GM12878 (cell line): ENCODE data around the gene SNAI3. TPM values are rescaled to one million over a fixed set of nuclear protein-coding genes. Genes with fewer than 3 reads are reported as not detected.

Source experiments
- BCL11A ChIP-seq: IDR thresholded peaks from 2 replicates; pipeline ENCODE4 v1.6.1; 2011; ENCODE audit warnings: low read depth, low read length
- BMI1 ChIP-seq: fragments of 450-650 bp; IDR thresholded peaks from 2 replicates; pipeline ENCODE4 v1.6.1; 2016; ENCODE audit warnings: mild to moderate bottlenecking, moderate library complexity, borderline replicate concordance
- CEBPB ChIP-seq, 2 experiments: fragments of 150-350 bp in 1 of 2; IDR thresholded peaks; 2 replicates each; pipeline ENCODE4 v1.6.1; 2012 to 2014; ENCODE audit warnings: low read depth in 2 of 2, low read length in 2 of 2, borderline replicate concordance in 1 of 2, inconsistent platforms in 1 of 2
- E4F1 ChIP-seq: fragments of 450-650 bp; IDR thresholded peaks from 2 replicates; pipeline ENCODE4 v1.6.1; 2018; ENCODE audit warnings: borderline replicate concordance, mild to moderate bottlenecking; ENCODE audit not compliant: partially characterized antibody
- GABPA ChIP-seq: IDR thresholded peaks from 2 replicates; pipeline ENCODE4 v1.6.1; 2014; ENCODE audit warnings: antibody characterized with exemption, low read depth, mild to moderate bottlenecking, inconsistent platforms
- HDAC6 ChIP-seq: fragments of 200-600 bp; sonication (generic); IDR thresholded peaks from one replicate; pipeline ENCODE4 v1.8.0; 2017; ENCODE audit warnings: antibody characterized with exemption; ENCODE audit not compliant: unreplicated experiment
- MTA2 ChIP-seq: fragments of 450-650 bp; IDR thresholded peaks from 2 replicates; pipeline ENCODE4 v1.6.1; 2016; ENCODE audit warnings: low read depth, mild to moderate bottlenecking, moderate library complexity
- NFXL1 ChIP-seq: fragments of 450-650 bp; IDR thresholded peaks from 2 replicates; pipeline ENCODE4 v1.6.1; 2017; ENCODE audit warnings: antibody characterized with exemption, mild to moderate bottlenecking, borderline replicate concordance
- POLR2AphosphoS5 ChIP-seq: IDR thresholded peaks from 2 replicates; pipeline ENCODE4 v1.6.1; 2011; ENCODE audit warnings: mild to moderate bottlenecking, low read length, inconsistent platforms
- SMARCA5 ChIP-seq: fragments of 450-650 bp; IDR thresholded peaks from 2 replicates; pipeline ENCODE4 v1.6.1; 2017; ENCODE audit warnings: mild to moderate bottlenecking
- SMC3 ChIP-seq: IDR thresholded peaks from 2 replicates; pipeline ENCODE4 v1.6.1; 2011; ENCODE audit warnings: low read length, improper control_type of control experiment, borderline replicate concordance
- SREBF1 ChIP-seq: IDR thresholded peaks from 2 replicates; pipeline ENCODE4 v1.6.1; 2012; ENCODE audit warnings: mild to moderate bottlenecking, low read length
- ZNF207 ChIP-seq: fragments of 450-650 bp; IDR thresholded peaks from 2 replicates; pipeline ENCODE4 v1.6.1; 2014; ENCODE audit warnings: antibody characterized with exemption, mild to moderate bottlenecking, borderline replicate concordance
- polyA plus RNA-seq, 11 experiments: library from polyadenylated mRNA; depleted of rRNA in 4 of 11; unstranded in 6 of 11; stranded (reverse) in 5 of 11; fragments of >200 nt; fragmentation: Nextera tagmentation in 4 of 11; fragmentation: Illumina TruSeq in 1 of 11; extraction: Ambion mirVana in 4 of 11; extraction: Trizol in 1 of 11; gene quantifications; 1 replicate in 1 of 11; 2 replicates in 10 of 11; pipeline versions ENCODE4 v1.2.1 to v1.2.3, GENCODE V29; 2011 to 2016; ENCODE audit warnings: inconsistent platforms in 2 of 11, missing spikeins in 2 of 11, low read depth in 1 of 11
- total RNA-seq, 4 experiments: library from RNA; depleted of rRNA in 3 of 4; stranded (reverse); fragments of >200 nt in 3 of 4; fragmentation: Illumina TruSeq in 1 of 4; extraction: Trizol in 1 of 4; gene quantifications; 2 replicates each; pipeline versions ENCODE4 v1.2.1 to v1.2.3, GENCODE V29; 2013 to 2021
- TF ChIP-seq, protein P1 (sequence below): fragments of 450-650 bp; formaldehyde crosslinking; IDR thresholded peaks from 2 replicates; pipeline ENCODE4 v1.4.0; 2022; ENCODE audit warnings: mild to moderate bottlenecking, moderate library complexity
- TF ChIP-seq, protein P2 (sequence below): IDR thresholded peaks from 2 replicates; pipeline ENCODE4 v1.6.1; 2012; ENCODE audit warnings: mild to moderate bottlenecking, low read depth, low read length
- TF ChIP-seq, protein P3 (sequence below): IDR thresholded peaks from 2 replicates; pipeline ENCODE4 v1.6.1; 2011; ENCODE audit warnings: borderline replicate concordance, low read depth, mild to moderate bottlenecking, moderate library complexity, low read length; ENCODE audit not compliant: insufficient read depth, poor library complexity, severe bottlenecking
- TF ChIP-seq, protein P4 (sequence below): fragments of 450-650 bp; IDR thresholded peaks from 2 replicates; pipeline ENCODE4 v1.6.1; 2017; ENCODE audit warnings: low read depth, mild to moderate bottlenecking, moderate library complexity

SNAI3 gene
- total and polyA plus RNA-seq, 10 of the 15 experiments (the other 5 are each of a cell fraction or from before 2014, with no cell fraction given), result 0.21 to 7.4 (median 3.0) TPM

DNA sequence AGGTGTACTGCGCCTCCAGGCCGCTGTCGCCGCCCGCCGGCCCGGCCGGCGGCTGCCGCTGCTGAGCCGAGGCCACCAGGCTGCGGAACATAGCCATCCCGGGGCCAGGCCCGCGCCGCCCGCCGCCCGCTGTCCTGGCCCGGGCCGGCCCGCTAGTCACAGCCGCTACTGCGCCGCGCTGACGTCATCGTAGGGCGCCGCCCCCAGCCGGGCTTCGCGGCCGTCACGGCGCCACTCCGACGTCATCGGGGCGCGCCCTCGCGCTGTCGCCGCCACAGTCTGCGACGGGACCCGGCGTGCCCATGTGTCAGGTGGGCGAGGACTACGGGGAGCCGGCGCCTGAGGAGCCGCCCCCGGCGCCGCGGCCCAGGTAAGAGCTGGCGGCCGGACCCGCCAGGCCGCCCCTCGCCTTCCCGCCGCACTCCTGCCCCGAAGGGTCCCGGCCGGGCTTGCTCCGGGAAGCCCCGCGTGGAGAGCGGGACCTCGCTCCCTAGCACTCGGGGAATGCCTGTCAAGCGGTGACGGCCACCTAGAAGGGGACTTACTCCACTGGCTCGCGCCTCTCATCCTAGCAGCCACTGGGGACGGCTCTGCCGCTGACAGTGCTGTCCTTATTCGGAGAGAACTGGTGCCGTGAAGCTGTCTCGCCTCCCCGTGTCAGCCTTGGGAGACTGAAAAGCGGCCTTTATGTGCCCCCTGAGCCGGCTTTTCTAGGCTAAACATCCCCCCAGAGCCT, 20.1 kb upstream of the SNAI3 start, which contains the start of the genes CTU2 and RNF166 (continued):
- TF ChIP-seq CEBPB (IDR thresholded peaks at IDR 0.05; ENCODE audit: borderline replicate concordance in 1 of 2, low read depth in 2 of 2, low read length in 2 of 2) (no peak), GABPA (no peak), POLR2AphosphoS5 (peak; percentile 50; the same call in 1 of the 2 replicates), SMC3 (no peak), MTA2 (no peak), SMARCA5 (peak; percentile 77; the same call in 1 of the 2 replicates), HDAC6 (no peak), BCL11A (no peak), SREBF1 (no peak; the same call in 1 of the 2 replicates), NFXL1 (no peak), BMI1 (no peak), E4F1 (no peak), ZNF207 (peak; percentile 95; the same call in 1 of the 2 replicates)
- TF ChIP-seq, protein P1, sequence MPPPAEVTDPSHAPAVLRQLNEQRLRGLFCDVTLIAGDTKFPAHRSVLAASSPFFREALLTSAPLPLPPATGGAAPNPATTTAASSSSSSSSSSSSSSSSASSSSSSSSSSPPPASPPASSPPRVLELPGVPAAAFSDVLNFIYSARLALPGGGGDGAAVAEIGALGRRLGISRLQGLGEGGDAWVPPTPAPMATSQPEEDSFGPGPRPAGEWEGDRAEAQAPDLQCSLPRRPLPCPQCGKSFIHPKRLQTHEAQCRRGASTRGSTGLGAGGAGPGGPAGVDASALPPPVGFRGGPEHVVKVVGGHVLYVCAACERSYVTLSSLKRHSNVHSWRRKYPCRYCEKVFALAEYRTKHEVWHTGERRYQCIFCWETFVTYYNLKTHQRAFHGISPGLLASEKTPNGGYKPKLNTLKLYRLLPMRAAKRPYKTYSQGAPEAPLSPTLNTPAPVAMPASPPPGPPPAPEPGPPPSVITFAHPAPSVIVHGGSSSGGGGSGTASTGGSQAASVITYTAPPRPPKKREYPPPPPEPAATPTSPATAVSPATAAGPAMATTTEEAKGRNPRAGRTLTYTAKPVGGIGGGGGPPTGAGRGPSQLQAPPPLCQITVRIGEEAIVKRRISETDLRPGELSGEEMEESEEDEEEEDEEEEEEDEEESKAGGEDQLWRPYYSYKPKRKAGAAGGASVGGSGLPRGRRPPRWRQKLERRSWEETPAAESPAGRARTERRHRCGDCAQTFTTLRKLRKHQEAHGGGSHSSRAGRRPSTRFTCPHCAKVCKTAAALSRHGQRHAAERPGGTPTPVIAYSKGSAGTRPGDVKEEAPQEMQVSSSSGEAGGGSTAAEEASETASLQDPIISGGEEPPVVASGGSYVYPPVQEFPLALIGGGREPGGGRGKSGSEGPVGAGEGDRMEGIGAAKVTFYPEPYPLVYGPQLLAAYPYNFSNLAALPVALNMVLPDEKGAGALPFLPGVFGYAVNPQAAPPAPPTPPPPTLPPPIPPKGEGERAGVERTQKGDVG (CRISPR knock-in tag), result no peak
- TF ChIP-seq, protein P2, sequence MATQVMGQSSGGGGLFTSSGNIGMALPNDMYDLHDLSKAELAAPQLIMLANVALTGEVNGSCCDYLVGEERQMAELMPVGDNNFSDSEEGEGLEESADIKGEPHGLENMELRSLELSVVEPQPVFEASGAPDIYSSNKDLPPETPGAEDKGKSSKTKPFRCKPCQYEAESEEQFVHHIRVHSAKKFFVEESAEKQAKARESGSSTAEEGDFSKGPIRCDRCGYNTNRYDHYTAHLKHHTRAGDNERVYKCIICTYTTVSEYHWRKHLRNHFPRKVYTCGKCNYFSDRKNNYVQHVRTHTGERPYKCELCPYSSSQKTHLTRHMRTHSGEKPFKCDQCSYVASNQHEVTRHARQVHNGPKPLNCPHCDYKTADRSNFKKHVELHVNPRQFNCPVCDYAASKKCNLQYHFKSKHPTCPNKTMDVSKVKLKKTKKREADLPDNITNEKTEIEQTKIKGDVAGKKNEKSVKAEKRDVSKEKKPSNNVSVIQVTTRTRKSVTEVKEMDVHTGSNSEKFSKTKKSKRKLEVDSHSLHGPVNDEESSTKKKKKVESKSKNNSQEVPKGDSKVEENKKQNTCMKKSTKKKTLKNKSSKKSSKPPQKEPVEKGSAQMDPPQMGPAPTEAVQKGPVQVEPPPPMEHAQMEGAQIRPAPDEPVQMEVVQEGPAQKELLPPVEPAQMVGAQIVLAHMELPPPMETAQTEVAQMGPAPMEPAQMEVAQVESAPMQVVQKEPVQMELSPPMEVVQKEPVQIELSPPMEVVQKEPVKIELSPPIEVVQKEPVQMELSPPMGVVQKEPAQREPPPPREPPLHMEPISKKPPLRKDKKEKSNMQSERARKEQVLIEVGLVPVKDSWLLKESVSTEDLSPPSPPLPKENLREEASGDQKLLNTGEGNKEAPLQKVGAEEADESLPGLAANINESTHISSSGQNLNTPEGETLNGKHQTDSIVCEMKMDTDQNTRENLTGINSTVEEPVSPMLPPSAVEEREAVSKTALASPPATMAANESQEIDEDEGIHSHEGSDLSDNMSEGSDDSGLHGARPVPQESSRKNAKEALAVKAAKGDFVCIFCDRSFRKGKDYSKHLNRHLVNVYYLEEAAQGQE, result no peak
- TF ChIP-seq, protein P3, sequence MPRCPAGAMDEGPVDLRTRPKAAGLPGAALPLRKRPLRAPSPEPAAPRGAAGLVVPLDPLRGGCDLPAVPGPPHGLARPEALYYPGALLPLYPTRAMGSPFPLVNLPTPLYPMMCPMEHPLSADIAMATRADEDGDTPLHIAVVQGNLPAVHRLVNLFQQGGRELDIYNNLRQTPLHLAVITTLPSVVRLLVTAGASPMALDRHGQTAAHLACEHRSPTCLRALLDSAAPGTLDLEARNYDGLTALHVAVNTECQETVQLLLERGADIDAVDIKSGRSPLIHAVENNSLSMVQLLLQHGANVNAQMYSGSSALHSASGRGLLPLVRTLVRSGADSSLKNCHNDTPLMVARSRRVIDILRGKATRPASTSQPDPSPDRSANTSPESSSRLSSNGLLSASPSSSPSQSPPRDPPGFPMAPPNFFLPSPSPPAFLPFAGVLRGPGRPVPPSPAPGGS, result no peak
- TF ChIP-seq, protein P4, sequence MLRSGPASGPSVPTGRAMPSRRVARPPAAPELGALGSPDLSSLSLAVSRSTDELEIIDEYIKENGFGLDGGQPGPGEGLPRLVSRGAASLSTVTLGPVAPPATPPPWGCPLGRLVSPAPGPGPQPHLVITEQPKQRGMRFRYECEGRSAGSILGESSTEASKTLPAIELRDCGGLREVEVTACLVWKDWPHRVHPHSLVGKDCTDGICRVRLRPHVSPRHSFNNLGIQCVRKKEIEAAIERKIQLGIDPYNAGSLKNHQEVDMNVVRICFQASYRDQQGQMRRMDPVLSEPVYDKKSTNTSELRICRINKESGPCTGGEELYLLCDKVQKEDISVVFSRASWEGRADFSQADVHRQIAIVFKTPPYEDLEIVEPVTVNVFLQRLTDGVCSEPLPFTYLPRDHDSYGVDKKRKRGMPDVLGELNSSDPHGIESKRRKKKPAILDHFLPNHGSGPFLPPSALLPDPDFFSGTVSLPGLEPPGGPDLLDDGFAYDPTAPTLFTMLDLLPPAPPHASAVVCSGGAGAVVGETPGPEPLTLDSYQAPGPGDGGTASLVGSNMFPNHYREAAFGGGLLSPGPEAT, result no peak
